CD4-positive, alpha-beta T cell treated with Interleukin-17A for 4 hours (primary cell): ENCODE results near the gene TMEM132C.

Experiments used
- DNase-seq: peaks from one replicate; pipeline ENCODE4 v3.0.0-alpha.2; 2020; ENCODE audit warnings: mixed read lengths

The TMEM132C gene

GRCh38 chr12:128288896-128289295 lies 21.9 kb downstream of the TMEM132C start:
- DNase-seq, result no peak

- DNase-seq, result no peak
Measured at GRCh38 chr12:128290938-128291337, 24.0 kb downstream of the TMEM132C start.

GRCh38 chr12:128298091-128298748 lies 31.2 kb downstream of the TMEM132C start:
- no peak for DNase-seq

- no peak for DNase-seq
Measured at GRCh38 chr12:128305336-128305892, 38.4 kb downstream of the TMEM132C start.

GRCh38 chr12:128307791-128308190 lies 40.8 kb downstream of the TMEM132C start:
- DNase-seq, result no peak

GRCh38 chr12:128312661-128313060 lies 45.7 kb downstream of the TMEM132C start:
- no peak for DNase-seq

- DNase-seq, result no peak
Measured at GRCh38 chr12:128313931-128314330, 47.0 kb downstream of the TMEM132C start.

GRCh38 chr12:128314611-128315010 lies 47.6 kb downstream of the TMEM132C start:
- no peak for DNase-seq

- no peak for DNase-seq
Measured at GRCh38 chr12:128316078-128316477, 49.1 kb downstream of the TMEM132C start.

- DNase-seq, result no peak
Measured at GRCh38 chr12:128316973-128317526, 50.1 kb downstream of the TMEM132C start.

GRCh38 chr12:128318341-128318740 lies 51.4 kb downstream of the TMEM132C start:
- no peak for DNase-seq

GRCh38 chr12:128318946-128319345 lies 52.0 kb downstream of the TMEM132C start:
- DNase-seq, result no peak

- DNase-seq, result no peak
Measured at GRCh38 chr12:128322341-128322740, 55.4 kb downstream of the TMEM132C start.

GRCh38 chr12:128323145-128323920 lies 56.4 kb downstream of the TMEM132C start:
- no peak for DNase-seq

GRCh38 chr12:128325646-128326045 lies 58.7 kb downstream of the TMEM132C start:
- no peak for DNase-seq

GRCh38 chr12:128326406-128326805 lies 59.4 kb downstream of the TMEM132C start:
- DNase-seq, result no peak

- no peak for DNase-seq
Measured at GRCh38 chr12:128328961-128329360, 62.0 kb downstream of the TMEM132C start.

- no peak for DNase-seq
Measured at GRCh38 chr12:128336204-128337070, 69.5 kb downstream of the TMEM132C start.

GRCh38 chr12:128337071-128337345 lies 70.0 kb downstream of the TMEM132C start:
- no peak for DNase-seq

GRCh38 chr12:128337431-128338170 lies 70.6 kb downstream of the TMEM132C start:
- no peak for DNase-seq

- no peak for DNase-seq
Measured at GRCh38 chr12:128338386-128339125, 71.6 kb downstream of the TMEM132C start.

- DNase-seq, result no peak
Measured at GRCh38 chr12:128339126-128339520, 72.2 kb downstream of the TMEM132C start.
